SJSA1 (cell line): ENCODE measurements around the gene COX20. TPM values are rescaled to one million over a fixed set of nuclear protein-coding genes. Genes with fewer than 3 reads are reported as not detected.
A peak's percentile ranks its signal among the peaks of the same experiment; 100 is the strongest.

ENCODE experiments used
- DNase-seq, 2 experiments: peaks; one replicate each; pipeline ENCODE4 v3.0.0-alpha.2; 2015 to 2020; ENCODE audit warnings: low spot score in 2 of 2, low read depth in 1 of 2
- H3K27ac ChIP-seq: fragments of 250-450 bp; sonication (Bioruptor Pico); 2 replicates; pipeline ENCODE4 v1.5.1; 2020; ENCODE audit warnings: mild to moderate bottlenecking, moderate library complexity
- H3K27me3 ChIP-seq: fragments of 250-450 bp; sonication (Bioruptor Pico); replicated peaks from 2 replicates; pipeline ENCODE4 v1.5.1; 2020; ENCODE audit warnings: mild to moderate bottlenecking, moderate library complexity
- H3K36me3 ChIP-seq: fragments of 250-450 bp; sonication (Bioruptor Pico); 2 replicates; pipeline ENCODE4 v1.5.1; 2020; ENCODE audit warnings: mild to moderate bottlenecking
- H3K4me1 ChIP-seq: fragments of 250-450 bp; sonication (Bioruptor Pico); replicated peaks from 2 replicates; pipeline ENCODE4 v1.6.1; 2021; ENCODE audit warnings: mild to moderate bottlenecking
- H3K4me3 ChIP-seq: fragments of 250-450 bp; sonication (Bioruptor Pico); 2 replicates; pipeline ENCODE4 v1.5.1; 2020; ENCODE audit warnings: mild to moderate bottlenecking
- H3K9me3 ChIP-seq: fragments of 250-450 bp; sonication (Bioruptor Pico); replicated peaks from 2 replicates; pipeline ENCODE4 v1.5.1; 2020; ENCODE audit warnings: mild to moderate bottlenecking
- total RNA-seq: library from RNA; depleted of rRNA; stranded (reverse); fragments of >200 nt; shearing (Covaris generic); gene quantifications from 2 replicates; pipeline ENCODE4 v1.2.3, GENCODE V29; 2014

COX20 gene
- total RNA-seq, 1 experiment from 2014 or later: 44.8 TPM

DNA sequence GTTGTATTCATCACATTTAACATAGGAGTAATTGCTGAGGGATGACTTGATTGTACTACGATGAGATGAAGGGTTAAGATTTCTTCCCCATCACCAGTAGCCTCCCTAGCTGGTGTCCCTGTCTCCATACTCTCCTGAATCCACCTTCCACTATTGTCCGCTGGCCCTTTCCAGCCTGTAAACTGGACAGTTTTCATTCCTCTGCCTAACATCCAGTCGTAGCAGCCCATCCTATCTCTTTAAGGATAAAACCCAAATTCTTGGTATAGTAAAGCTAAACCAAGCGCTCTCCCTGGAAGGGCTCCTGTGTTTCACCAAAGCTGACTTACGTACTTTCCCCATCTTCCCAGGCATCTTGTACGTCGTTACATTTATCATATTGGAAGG, 670 bp downstream of the COX20 start:
- peak in 1 of 2 experiments; percentile 59 for DNase-seq
- H3K36me3 ChIP-seq: peaks cover 45% of the 10 kb centered on the region
- peak overlapping the region; percentile 97 for H3K27ac ChIP-seq
- peaks cover 16% of the 10 kb centered on the region for H3K4me1 ChIP-seq
- H3K4me3 ChIP-seq: peak overlapping the region; percentile 64
- H3K27me3 ChIP-seq: no peaks in the 10 kb centered on the region
- no peaks in the 10 kb centered on the region for H3K9me3 ChIP-seq

DNA sequence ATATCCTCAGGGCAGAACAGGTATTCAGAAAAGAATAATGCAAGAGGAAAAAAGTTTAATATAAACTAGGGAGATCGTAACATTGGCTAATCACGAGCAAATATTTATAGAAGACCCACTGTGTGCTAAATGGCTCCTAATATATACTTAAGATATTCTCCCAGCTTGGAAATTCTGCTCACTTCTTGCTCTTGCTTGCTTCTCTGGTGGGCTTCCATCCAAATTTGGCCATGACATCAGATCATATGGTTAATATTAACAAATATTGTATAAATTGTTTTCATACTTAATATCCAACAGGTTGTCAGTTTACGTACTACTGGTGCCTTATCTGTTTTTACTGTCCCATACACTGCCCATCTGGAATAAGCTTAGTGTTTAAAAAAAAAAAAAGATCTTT, 1.1 kb downstream of the COX20 start:
- Histone ChIP-seq H3K36me3 (peaks cover 49% of the 10 kb centered on the region), H3K27ac (peak overlapping the region; percentile 97), H3K4me3 (peak overlapping the region; percentile 64), H3K4me1 (peaks cover 16% of the 10 kb centered on the region), H3K9me3 (no peaks in the 10 kb centered on the region), H3K27me3 (no peaks in the 10 kb centered on the region)
- no peak for DNase-seq

DNA sequence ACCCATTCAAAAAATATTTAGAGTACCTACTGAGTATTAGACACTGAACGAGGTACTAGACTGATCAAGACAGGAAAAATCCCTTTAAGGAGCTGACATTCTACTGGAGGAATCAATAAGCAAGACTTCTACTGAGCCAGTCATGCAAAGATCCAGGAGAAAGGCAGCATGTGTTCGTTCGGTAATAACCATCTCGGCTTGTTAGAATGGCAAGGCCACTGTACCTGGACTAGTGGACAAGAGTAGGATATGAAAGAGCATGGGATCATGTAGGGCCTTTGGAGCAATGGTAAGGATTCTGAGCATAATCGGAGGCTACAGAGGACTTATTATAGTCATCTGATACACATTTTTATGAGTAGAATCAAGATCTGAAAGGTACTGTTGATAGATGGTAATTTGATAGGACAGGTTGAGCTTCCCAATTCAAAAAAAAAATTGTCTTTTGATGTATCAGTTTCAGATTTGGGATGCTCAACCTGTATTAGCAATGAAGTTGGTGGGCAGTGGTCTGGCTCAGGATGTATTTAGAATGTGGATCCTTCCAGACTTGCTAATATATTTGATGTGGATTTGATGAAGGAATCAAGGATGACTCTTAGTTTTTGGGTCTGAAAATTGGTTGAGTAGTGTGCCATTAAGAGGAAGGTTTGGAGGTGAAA, 2.3 kb downstream of the COX20 start:
- Histone ChIP-seq H3K4me3 (no peak overlapping the region), H3K36me3 (peaks cover 61% of the 10 kb centered on the region), H3K27me3 (no peaks in the 10 kb centered on the region), H3K4me1 (peaks cover 16% of the 10 kb centered on the region), H3K9me3 (no peaks in the 10 kb centered on the region), H3K27ac (no peak overlapping the region)
- no peak for DNase-seq

DNA sequence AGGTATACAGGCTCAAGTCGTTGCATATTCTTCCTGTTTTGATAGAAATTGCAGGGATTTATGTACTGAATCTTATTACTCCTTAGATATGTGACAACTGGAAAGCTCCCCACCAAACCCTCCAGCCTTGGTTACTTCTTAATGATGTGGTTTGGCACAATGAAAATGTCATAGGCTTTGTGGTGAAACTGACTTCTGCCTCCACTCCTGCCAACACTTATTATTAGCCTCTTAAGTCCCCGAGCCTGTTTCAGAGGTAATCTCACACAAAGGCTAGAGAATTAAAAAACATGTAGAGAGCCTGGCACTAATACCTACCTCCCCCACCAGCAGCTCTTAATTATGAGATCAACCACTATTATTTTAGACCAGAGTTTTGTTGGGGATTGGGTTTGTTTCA, 4.2 kb downstream of the COX20 start:
- Histone ChIP-seq H3K4me1 (peaks cover 16% of the 10 kb centered on the region), H3K36me3 (peaks cover 80% of the 10 kb centered on the region)
- DNase-seq: no peak

DNA sequence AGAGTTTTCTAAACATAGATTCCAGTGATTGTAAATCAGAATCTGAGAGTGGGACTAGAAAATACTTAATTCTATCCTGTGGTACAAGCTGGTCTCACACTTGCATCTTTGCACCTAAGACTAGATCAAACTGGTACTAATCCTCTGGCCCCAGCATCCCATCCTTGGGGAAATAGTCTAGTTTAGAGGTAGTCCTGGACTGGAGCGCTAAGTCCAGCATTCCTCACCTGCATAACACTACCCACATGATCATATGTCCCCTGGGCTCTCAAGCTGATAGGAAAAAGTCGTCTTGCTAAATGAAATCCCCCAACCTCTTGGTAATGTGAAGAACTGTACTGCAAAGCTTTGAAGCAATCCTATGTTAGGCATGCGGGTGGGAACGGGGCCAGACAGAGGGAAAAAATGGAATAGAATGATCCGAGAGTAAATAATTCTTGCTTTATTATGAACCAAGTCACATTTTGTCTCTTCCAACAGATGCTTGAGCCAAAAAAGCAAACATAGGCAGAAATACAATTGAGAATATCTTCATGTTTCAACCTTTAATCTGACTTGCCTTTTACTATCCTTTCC, 4.8 kb downstream of the COX20 start:
- Histone ChIP-seq H3K36me3 (peaks cover 87% of the 10 kb centered on the region), H3K4me1 (peaks cover 16% of the 10 kb centered on the region), H3K27ac (no peak overlapping the region), H3K9me3 (no peaks in the 10 kb centered on the region), H3K27me3 (no peaks in the 10 kb centered on the region), H3K4me3 (no peak overlapping the region)
- no peak for DNase-seq

More for the DNA sequence above, 4.2 kb downstream of the COX20 start:
- Histone ChIP-seq H3K9me3 (no peaks in the 10 kb centered on the region), H3K27ac (no peak overlapping the region), H3K4me3 (no peak overlapping the region), H3K27me3 (no peaks in the 10 kb centered on the region)

DNA sequence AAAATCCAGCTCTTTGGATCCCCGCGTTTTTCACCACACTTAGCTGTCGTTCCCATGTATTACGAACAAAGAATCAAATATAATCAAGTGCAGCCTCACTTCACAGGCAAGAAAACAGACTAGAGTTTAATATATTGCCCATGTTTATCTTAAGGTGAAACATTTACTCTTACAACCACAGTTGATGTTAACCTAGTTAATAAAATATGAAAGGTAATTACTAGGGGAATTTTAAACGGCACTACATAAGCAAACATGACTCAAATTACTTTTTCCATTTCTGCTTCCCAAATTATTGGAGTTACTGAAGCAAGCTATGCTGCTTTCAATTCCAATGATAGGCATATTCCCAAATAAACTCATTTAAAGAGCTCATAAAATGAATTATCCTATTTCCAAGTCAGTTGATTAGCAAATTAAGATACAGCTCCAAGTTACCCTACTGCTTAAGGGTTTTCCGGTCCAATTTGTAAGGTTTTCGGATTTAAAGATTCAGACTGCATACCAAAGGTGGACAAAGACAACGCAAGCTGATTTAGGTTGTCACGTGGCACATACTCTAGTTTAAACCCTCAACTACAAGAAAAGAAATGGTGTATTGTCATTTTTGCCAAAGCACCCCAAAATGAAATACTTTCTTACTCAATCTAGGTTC, 5.9 kb downstream of the COX20 start:
- no peak overlapping the region for H3K4me3 ChIP-seq
- DNase-seq: no peak
- peaks cover 16% of the 10 kb centered on the region for H3K4me1 ChIP-seq
- peaks cover 92% of the 10 kb centered on the region for H3K36me3 ChIP-seq
- H3K9me3 ChIP-seq: no peaks in the 10 kb centered on the region
- H3K27ac ChIP-seq: no peak overlapping the region
- no peaks in the 10 kb centered on the region for H3K27me3 ChIP-seq

DNA sequence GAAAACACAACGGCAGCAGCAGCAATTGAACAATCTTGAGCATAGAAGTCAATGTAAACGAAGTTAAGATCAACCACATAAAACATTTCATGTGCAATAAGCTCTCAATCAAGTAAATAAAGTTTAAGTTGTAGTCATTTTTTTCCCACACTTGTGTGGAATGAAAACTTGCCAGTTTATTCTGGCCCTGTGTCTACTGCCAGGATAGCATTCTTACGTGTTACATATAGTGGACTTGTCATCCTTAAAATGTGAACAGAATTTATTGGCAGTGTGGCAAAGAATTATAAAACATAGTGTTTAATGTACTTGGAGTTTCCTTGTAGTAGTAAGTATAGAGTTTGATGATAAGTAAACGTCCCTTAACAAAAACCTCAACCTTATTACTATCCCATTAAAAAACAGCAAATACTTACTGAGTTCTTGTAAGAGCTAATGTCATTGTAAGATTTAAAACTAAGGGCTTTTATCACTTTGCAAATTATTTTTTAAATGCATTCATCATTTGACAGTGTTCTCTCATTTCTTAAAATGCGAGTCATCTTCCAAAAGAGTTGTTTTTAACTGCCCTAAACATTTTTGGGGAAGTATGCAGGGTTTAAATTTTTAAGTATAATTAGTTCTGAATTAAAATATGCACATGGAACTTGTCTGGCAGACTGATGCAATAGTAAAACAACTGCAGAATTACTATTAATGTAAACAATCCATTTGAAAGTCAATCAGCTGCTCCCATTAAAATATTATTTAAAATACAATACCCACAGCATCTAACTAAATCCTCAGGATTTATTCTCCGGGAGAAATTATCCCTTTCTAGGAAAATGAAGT, 7.9 kb downstream of the COX20 start:
- H3K27ac ChIP-seq: no peak overlapping the region
- DNase-seq: no peak

DNA sequence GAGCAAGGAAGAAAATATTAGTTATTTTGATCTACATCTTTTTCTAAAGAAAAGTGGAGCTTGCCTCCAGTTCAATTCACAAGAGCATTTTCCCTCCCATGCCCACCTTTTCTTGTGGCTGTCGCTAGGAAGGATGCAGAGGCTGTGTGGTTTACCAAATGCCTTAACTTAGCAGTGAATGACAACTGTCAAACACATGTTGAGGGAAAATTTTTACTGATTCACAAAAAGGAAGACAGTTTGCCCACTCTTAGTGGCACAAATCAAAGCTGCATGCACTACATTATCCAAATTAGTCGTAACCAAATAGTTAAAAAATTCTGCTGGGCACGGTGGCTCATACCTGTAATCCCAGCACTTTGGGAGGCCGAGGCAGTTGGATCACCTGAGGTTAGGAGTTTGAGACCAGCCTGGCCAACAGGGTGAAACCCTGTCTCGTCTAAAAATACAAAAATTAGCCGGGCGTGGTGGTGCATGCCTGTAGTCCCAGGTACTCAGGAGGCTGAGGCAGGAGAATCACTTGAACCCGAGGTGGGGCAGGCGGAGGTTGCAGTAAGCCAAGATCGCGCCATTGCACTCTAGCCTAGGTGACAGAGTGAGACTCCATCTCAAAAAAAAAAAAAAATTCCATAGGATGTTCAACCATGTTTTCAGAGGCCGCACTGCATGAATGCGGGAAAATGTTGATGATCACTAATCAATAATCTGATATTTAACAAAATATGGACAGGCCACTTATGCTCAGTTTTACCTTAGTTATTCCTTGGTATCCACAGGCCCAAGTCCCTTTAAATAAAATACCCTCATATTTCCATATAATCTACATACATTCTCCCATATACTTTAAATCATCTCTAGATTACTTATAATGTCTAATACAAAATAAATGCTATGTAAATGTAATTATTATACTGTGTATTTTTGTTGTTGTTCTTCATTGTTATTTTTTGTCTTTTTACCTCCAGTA, 9.0 kb downstream of the COX20 start:
- no peak overlapping the region for H3K27ac ChIP-seq
- peaks cover 100% of the 10 kb centered on the region for H3K36me3 ChIP-seq

More for the DNA sequence above, 7.9 kb downstream of the COX20 start:
- Histone ChIP-seq H3K27me3 (no peaks in the 10 kb centered on the region), H3K9me3 (no peaks in the 10 kb centered on the region), H3K36me3 (peaks cover 98% of the 10 kb centered on the region), H3K4me1 (no peaks in the 10 kb centered on the region; the same call in 1 of the 2 replicates), H3K4me3 (no peak overlapping the region)

DNA sequence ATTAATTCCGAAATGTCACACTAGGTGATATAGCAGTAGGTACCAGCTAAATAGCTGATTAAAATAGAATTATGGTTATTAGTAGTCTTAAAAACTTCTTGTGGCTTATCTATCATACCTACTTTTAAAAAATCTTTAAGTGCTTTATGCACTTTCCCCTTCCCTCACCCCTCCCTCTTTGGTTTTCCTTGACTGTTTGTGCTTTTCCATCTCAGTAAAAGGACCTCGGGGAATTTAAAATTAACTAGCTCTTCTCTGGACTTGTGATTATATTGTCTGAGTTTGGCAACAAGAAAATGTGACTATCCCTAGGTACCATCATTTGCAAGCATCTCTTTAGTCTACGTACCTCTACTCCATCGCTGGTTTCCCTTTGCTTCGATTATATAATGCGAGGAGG, 11.2 kb downstream of the COX20 start:
- no peaks in the 10 kb centered on the region for H3K9me3 ChIP-seq
- peaks cover 100% of the 10 kb centered on the region for H3K36me3 ChIP-seq
- no peak for DNase-seq
- no peak overlapping the region for H3K4me3 ChIP-seq
- no peak overlapping the region for H3K27ac ChIP-seq
- no peaks in the 10 kb centered on the region for H3K4me1 ChIP-seq
- H3K27me3 ChIP-seq: no peaks in the 10 kb centered on the region

More for the DNA sequence above, 9.0 kb downstream of the COX20 start:
- Histone ChIP-seq H3K27me3 (no peaks in the 10 kb centered on the region), H3K9me3 (no peaks in the 10 kb centered on the region), H3K4me1 (no peaks in the 10 kb centered on the region), H3K4me3 (no peak overlapping the region)
- DNase-seq: no peak

DNA sequence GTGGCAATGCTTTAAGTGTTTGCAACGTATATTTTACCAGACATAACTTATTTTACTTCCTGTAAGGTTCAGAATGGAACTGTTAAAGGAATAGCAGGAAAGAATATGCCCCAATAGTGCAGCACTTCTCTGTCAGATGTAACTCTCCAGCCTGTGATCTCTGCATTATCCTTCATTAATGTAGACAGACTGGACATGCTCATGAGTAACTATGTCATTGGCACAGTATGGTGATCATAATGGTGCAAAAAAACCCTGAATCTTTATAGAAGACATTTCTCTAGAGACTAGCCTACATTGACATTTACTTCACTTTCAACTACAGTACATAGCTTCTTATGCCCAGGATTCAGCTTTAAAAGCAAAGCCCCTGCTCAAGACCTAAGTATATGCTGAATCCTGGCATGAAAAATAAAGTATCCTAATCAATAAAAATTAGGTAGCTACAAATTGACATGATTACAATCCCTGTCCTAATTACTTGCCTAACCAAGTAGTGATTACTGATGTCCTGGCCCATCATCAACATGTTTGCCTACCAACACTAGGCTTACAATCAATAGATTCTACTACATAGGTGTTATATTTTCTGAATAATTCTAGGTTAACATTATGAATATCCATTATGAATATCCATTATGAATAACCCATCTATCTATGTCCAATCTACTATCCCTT, 13.9 kb downstream of the COX20 start:
- DNase-seq: no peak
- H3K4me1 ChIP-seq: no peaks in the 10 kb centered on the region
- no peaks in the 10 kb centered on the region for H3K9me3 ChIP-seq
- no peak overlapping the region for H3K4me3 ChIP-seq
- H3K27ac ChIP-seq: no peak overlapping the region; the same call in 1 of the 2 replicates
- H3K36me3 ChIP-seq: peaks cover 100% of the 10 kb centered on the region
- H3K27me3 ChIP-seq: no peaks in the 10 kb centered on the region

DNA sequence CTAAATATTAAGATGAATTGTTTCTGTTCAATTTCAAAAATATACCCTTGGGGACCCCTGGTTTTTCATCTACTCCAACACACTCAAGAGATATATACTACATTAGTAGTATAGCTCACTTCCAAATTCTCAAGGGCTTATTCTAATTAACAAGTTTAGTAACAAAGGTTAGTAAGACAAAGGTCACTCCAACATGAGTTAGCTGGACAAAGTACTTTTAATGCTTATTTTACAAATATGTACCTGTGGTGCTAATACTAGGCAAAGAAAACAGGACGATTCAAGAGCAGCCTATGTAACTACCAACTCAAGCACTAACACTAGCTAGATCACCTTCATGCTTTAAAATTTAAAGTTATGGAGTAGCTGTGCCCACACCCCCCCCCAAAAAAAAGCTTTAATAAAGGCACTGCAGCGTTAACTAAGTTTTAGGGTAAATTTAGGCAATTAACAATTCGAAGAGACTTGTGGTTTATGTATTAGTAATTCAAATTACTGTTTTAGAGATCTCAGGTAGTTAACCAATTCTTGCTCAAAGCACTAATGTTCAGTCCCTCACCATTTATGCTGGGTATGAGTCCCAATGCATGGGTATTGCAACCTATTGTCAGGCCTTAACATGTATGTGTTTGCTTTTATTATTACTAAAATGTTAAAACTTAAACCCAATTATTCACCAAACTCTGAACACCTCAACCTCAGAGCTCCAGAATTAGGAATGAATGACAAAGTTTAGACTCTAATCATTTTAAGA, 14.8 kb downstream of the COX20 start:
- Histone ChIP-seq H3K4me3 (no peak overlapping the region), H3K9me3 (no peaks in the 10 kb centered on the region), H3K27me3 (no peaks in the 10 kb centered on the region), H3K4me1 (no peaks in the 10 kb centered on the region), H3K36me3 (peaks cover 100% of the 10 kb centered on the region), H3K27ac (no peak overlapping the region)
- no peak for DNase-seq

DNA sequence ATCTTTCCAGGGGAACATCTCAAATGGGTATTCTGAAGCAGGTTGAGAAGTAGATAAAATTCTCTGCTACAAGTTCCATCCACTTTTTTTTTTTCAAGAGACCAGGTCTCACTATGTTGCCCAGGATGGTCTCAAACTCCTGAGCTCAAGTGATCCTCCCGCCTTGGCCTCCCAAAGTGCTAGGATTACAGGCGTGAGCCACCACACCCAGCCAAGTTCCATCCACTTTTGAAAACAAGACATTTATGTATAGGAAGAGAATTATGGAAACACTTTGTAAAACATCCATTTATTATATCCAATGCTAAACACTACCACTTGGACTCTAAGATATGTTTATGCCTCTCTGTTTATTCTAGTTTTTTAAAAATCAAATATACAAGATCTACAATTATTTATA, 15.4 kb downstream of the COX20 start:
- no peak overlapping the region for H3K4me3 ChIP-seq
- H3K27me3 ChIP-seq: no peaks in the 10 kb centered on the region
- no peak overlapping the region for H3K27ac ChIP-seq
- DNase-seq: no peak
- H3K4me1 ChIP-seq: no peaks in the 10 kb centered on the region
- no peaks in the 10 kb centered on the region for H3K9me3 ChIP-seq
- peaks cover 100% of the 10 kb centered on the region for H3K36me3 ChIP-seq
